Fibroblast of lung (primary cell): ENCODE data around the gene AREL1. TPM values are rescaled to one million over a fixed set of nuclear protein-coding genes. Genes with fewer than 3 reads are reported as not detected.

Experiments
- DNase-seq, 2 donors: peaks; one replicate each; pipeline versions ENCODE4 v3.0.0 to v3.0.0-alpha.2; 2010; ENCODE audit warnings: low read depth in 2 of 2
- H2AFZ ChIP-seq: 2 replicates; pipeline ENCODE4 v1.5.1; 2012; ENCODE audit warnings: low read length, control low read depth, inconsistent platforms
- H3K27ac ChIP-seq: 2 replicates; pipeline ENCODE4 v1.5.1; 2011; ENCODE audit warnings: low read length, control low read depth; ENCODE audit not compliant: insufficient read depth
- H3K27me3 ChIP-seq: 2 replicates; pipeline ENCODE4 v1.5.1; 2011; ENCODE audit warnings: mild to moderate bottlenecking, low read length; ENCODE audit not compliant: control insufficient read depth, insufficient read depth
- H3K36me3 ChIP-seq: 2 replicates; pipeline ENCODE4 v1.5.1; 2011; ENCODE audit warnings: low read length; ENCODE audit not compliant: control insufficient read depth, insufficient read depth
- H3K4me1 ChIP-seq: 2 replicates; pipeline ENCODE4 v1.5.1; 2011; ENCODE audit warnings: low read length; ENCODE audit not compliant: control insufficient read depth, insufficient read depth; ENCODE audit errors: extremely low read depth
- H3K4me2 ChIP-seq: 2 replicates; pipeline ENCODE4 v1.5.1; 2011; ENCODE audit warnings: low read length, control low read depth; ENCODE audit not compliant: insufficient read depth; ENCODE audit errors: extremely low read depth
- H3K4me3 ChIP-seq, 4 experiments: fragments of 200-600 bp in 1 of 4; sonication (generic) in 1 of 4; replicated peaks in 1 of 4; 2 replicates each; pipeline ENCODE4 v1.5.1; 2011 to 2016; ENCODE audit warnings: low read length in 4 of 4, low read depth in 3 of 4, mild to moderate bottlenecking in 3 of 4, control low read depth in 2 of 4, inconsistent platforms in 1 of 4, mixed read lengths in 1 of 4; ENCODE audit not compliant: insufficient read depth in 1 of 4; ENCODE audit errors: control extremely low read depth in 1 of 4
- H3K79me2 ChIP-seq: 2 replicates; pipeline ENCODE4 v1.5.1; 2012; ENCODE audit warnings: mild to moderate bottlenecking, low read length, inconsistent platforms; ENCODE audit not compliant: control insufficient read depth, insufficient read depth
- H3K9ac ChIP-seq: 2 replicates; pipeline ENCODE4 v1.5.1; 2011; ENCODE audit warnings: mild to moderate bottlenecking, low read length, control low read depth; ENCODE audit not compliant: insufficient read depth
- H3K9me3 ChIP-seq: 2 replicates; pipeline ENCODE4 v1.5.1; 2012; ENCODE audit warnings: low read depth, low read length; ENCODE audit not compliant: control insufficient read depth, insufficient read depth
- H4K20me1 ChIP-seq: 2 replicates; pipeline ENCODE4 v1.5.1; 2011; ENCODE audit warnings: low read length; ENCODE audit not compliant: control insufficient read depth, insufficient read depth; ENCODE audit errors: extremely low read depth
- EZH2 ChIP-seq: IDR thresholded peaks from 2 replicates; pipeline ENCODE4 v1.5.1; 2012; ENCODE audit warnings: low read length, control low read depth, mild to moderate bottlenecking; ENCODE audit errors: missing control alignments
- polyA plus RNA-seq, 2 donors: library from polyadenylated mRNA; depleted of rRNA in 1 of 2; stranded (reverse) in 1 of 2; unstranded in 1 of 2; fragments of >200 nt; gene quantifications; 2 replicates each; pipeline ENCODE4 v1.2.1, GENCODE V29; 2011 to 2012; ENCODE audit warnings: missing spikeins in 1 of 2
- total RNA-seq: library from RNA; depleted of rRNA; stranded (reverse); fragments of >200 nt; gene quantifications from 2 replicates; pipeline ENCODE4 v1.2.1, GENCODE V29; 2014
- TF ChIP-seq, protein P1 (sequence below), 2 donors: IDR thresholded peaks in 1 of 2; conservative IDR thresholded peaks in 1 of 2; 1 replicate in 1 of 2; 2 replicates in 1 of 2; pipeline ENCODE4 v1.5.1; 2011 to 2012; ENCODE audit warnings: low read length in 2 of 2, control low read depth in 1 of 2, inconsistent platforms in 1 of 2, low read depth in 1 of 2, mild to moderate bottlenecking in 1 of 2

AREL1 gene
- total and polyA plus RNA-seq, 2 donors (not counting 1 experiment from before 2014, with no cell fraction given), result 28.2 to 36.5 TPM

GRCh38 chr14:74710480-74710879 lies 2.4 kb downstream of the AREL1 start:
- Histone ChIP-seq H3K27me3 (no peaks in the 10 kb centered on the region), H4K20me1 (no peaks in the 10 kb centered on the region)

DNA sequence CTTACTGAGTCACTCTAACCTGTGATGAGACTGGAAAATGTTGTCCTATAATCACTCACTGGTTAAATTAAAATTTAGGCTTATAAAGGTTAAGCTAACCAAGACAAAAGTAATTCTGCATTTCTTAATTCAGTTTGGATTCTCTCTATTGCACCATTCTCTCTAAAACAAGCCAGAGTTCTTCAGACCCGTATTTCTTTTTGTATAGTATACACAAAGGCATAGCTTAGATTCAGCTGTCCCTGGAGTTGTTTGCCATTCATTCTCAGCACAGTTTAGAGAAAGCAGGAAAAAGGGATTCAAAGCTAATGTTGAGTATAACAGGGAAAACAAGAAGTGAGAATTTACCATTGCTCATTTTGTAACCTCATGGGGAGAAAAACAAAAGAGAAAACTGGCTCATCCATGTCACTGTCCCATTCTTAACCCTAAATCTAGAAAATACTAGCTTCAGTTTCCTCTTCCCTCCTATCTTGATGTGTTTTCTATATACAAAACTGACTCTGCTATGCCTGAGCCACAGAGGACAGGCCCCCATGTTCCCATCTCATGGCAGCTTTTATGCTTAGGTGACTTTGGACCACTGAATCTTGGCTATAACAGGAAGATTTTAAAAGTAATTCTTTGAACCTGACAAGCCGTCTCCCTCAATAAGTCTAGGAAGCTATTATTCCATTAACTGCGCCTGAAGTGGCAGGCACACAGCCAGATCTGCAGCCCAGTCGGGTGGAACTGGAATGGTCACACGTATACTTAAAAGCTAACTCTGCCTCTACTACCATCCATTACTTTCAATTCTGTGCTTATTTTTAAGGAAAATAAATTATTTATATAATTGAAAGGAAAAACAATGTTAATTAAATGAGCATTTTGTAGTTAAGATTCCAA lies 7.0 kb downstream of the AREL1 start:
- peak in 1 of 2 donors; percentile 21 for DNase-seq
- Histone ChIP-seq H3K4me3 (no peak overlapping the region), H3K4me1 (no peaks in the 10 kb centered on the region), H3K9me3 (no peaks in the 10 kb centered on the region), H3K36me3 (no peaks in the 10 kb centered on the region), H3K9ac (no peak overlapping the region), H3K27me3 (no peaks in the 10 kb centered on the region), H3K79me2 (peaks cover 72% of the 10 kb centered on the region), H3K27ac (no peak overlapping the region), H3K4me2 (no peak overlapping the region), H2AFZ (no peak overlapping the region), H4K20me1 (no peaks in the 10 kb centered on the region)
- TF ChIP-seq, protein P1, sequence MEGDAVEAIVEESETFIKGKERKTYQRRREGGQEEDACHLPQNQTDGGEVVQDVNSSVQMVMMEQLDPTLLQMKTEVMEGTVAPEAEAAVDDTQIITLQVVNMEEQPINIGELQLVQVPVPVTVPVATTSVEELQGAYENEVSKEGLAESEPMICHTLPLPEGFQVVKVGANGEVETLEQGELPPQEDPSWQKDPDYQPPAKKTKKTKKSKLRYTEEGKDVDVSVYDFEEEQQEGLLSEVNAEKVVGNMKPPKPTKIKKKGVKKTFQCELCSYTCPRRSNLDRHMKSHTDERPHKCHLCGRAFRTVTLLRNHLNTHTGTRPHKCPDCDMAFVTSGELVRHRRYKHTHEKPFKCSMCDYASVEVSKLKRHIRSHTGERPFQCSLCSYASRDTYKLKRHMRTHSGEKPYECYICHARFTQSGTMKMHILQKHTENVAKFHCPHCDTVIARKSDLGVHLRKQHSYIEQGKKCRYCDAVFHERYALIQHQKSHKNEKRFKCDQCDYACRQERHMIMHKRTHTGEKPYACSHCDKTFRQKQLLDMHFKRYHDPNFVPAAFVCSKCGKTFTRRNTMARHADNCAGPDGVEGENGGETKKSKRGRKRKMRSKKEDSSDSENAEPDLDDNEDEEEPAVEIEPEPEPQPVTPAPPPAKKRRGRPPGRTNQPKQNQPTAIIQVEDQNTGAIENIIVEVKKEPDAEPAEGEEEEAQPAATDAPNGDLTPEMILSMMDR (conservative IDR thresholded peaks at IDR 0.05 in 1 of 2, IDR thresholded peaks at IDR 0.05 in 1 of 2; ENCODE audit: low read depth in 1 of 2, low read length in 2 of 2), result no peak
- no peak for TF ChIP-seq EZH2

More at GRCh38 chr14:74710480-74710879, 2.4 kb downstream of the AREL1 start:
- peaks cover 10% of the 10 kb centered on the region for H3K4me1 ChIP-seq
- no peak for DNase-seq
- no peaks in the 10 kb centered on the region for H3K9me3 ChIP-seq
- no peak overlapping the region for H3K4me3 ChIP-seq
- H2AFZ ChIP-seq, result no peak overlapping the region
- no peak overlapping the region for H3K4me2 ChIP-seq
- no peak overlapping the region for H3K9ac ChIP-seq
- H3K27ac ChIP-seq, result no peak overlapping the region
- TF ChIP-seq, protein P1 (conservative IDR thresholded peaks at IDR 0.05 in 1 of 2, IDR thresholded peaks at IDR 0.05 in 1 of 2; ENCODE audit: low read depth in 1 of 2, low read length in 2 of 2), result no peak
- no peak for TF ChIP-seq EZH2
- no peaks in the 10 kb centered on the region for H3K36me3 ChIP-seq
- H3K79me2 ChIP-seq, result peaks cover 79% of the 10 kb centered on the region

GRCh38 chr14:74704656-74705055 lies 8.2 kb downstream of the AREL1 start:
- no peak overlapping the region for H3K27ac ChIP-seq
- H3K4me1 ChIP-seq, result no peaks in the 10 kb centered on the region
- TF ChIP-seq, protein P1 (conservative IDR thresholded peaks at IDR 0.05 in 1 of 2, IDR thresholded peaks at IDR 0.05 in 1 of 2; ENCODE audit: low read depth in 1 of 2, low read length in 2 of 2), result no peak
- TF ChIP-seq EZH2, result no peak
- peaks cover 2% of the 10 kb centered on the region for H3K36me3 ChIP-seq
- no peak overlapping the region for H2AFZ ChIP-seq
- H3K9me3 ChIP-seq, result no peaks in the 10 kb centered on the region
- no peak overlapping the region for H3K4me3 ChIP-seq
- H3K27me3 ChIP-seq, result no peaks in the 10 kb centered on the region
- no peak overlapping the region for H3K4me2 ChIP-seq
- no peaks in the 10 kb centered on the region for H4K20me1 ChIP-seq
- H3K79me2 ChIP-seq, result peaks cover 66% of the 10 kb centered on the region
- no peak overlapping the region for H3K9ac ChIP-seq
- no peak for DNase-seq
